ENCODE results near the gene DGCR2.

GRCh38 chr22:19127329-19128008 is 5.3 kb upstream of the DGCR2 start:
- no peak for TF ChIP-seq ZFX (IDR thresholded peaks at IDR 0.05)
- TF ChIP-seq, protein P1, sequence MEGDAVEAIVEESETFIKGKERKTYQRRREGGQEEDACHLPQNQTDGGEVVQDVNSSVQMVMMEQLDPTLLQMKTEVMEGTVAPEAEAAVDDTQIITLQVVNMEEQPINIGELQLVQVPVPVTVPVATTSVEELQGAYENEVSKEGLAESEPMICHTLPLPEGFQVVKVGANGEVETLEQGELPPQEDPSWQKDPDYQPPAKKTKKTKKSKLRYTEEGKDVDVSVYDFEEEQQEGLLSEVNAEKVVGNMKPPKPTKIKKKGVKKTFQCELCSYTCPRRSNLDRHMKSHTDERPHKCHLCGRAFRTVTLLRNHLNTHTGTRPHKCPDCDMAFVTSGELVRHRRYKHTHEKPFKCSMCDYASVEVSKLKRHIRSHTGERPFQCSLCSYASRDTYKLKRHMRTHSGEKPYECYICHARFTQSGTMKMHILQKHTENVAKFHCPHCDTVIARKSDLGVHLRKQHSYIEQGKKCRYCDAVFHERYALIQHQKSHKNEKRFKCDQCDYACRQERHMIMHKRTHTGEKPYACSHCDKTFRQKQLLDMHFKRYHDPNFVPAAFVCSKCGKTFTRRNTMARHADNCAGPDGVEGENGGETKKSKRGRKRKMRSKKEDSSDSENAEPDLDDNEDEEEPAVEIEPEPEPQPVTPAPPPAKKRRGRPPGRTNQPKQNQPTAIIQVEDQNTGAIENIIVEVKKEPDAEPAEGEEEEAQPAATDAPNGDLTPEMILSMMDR (conservative IDR thresholded peaks at IDR 0.05) = no peak

All from C4-2B (cell line).